ENCODE data around the gene CREB3L2. TPM values are rescaled to one million over a fixed set of nuclear protein-coding genes. Genes with fewer than 3 reads are reported as not detected.

CREB3L2 gene
- total and polyA plus RNA-seq, 2 of the 13 experiments (the other 11 are each of a cell fraction or from before 2014, with no cell fraction given) = 22.1 to 41.1 TPM

DNA sequence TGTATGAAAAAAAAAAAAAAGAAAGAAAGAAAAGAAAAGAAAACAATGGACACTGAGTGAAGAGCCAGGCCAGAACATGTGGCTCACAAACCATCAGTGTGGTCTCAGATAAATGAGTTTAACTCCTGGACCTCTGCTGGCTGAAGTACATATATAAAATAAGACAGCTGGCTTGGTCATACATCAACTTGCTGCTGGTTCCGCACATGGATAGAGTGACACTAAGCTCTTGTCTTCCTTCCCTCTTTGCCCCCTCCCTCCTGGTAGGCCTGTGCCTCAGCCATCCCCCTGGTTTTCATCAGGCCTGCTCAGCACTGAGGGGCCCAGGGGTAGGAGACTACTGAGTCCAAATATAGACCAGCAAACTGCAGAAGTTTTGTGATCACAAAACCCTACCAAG is 97.1 kb downstream of the CREB3L2 start:
- TF ChIP-seq IRF2 (CRISPR knock-in tag; IDR thresholded peaks at IDR 0.05) = no peak
- TF ChIP-seq, protein P1, sequence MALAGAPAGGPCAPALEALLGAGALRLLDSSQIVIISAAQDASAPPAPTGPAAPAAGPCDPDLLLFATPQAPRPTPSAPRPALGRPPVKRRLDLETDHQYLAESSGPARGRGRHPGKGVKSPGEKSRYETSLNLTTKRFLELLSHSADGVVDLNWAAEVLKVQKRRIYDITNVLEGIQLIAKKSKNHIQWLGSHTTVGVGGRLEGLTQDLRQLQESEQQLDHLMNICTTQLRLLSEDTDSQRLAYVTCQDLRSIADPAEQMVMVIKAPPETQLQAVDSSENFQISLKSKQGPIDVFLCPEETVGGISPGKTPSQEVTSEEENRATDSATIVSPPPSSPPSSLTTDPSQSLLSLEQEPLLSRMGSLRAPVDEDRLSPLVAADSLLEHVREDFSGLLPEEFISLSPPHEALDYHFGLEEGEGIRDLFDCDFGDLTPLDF (CRISPR knock-in tag; IDR thresholded peaks at IDR 0.05) = no peak
- TF ChIP-seq IKZF1 (IDR thresholded peaks at IDR 0.05) = no peak
- TF ChIP-seq NR2F1 (CRISPR knock-in tag; IDR thresholded peaks at IDR 0.05) = no peak
- TF ChIP-seq MTF1 (CRISPR knock-in tag; IDR thresholded peaks at IDR 0.05) = no peak
- no peak for TF ChIP-seq HNRNPH1 (optimal IDR thresholded peaks at IDR 0.05; ENCODE audit: low read depth, low read length)
- TF ChIP-seq SIX4 (CRISPR knock-in tag; IDR thresholded peaks at IDR 0.05) = no peak
- no peak for TF ChIP-seq TEAD2 (CRISPR knock-in tag; IDR thresholded peaks at IDR 0.05)
- Histone ChIP-seq H3K27ac (ENCODE audit: extremely low read length, insufficient read depth, low read length) (no peak overlapping the region), H3K79me2 (ENCODE audit: insufficient read depth, low read length) (no peaks in the 10 kb centered on the region), H2AFZ (ENCODE audit: low read length) (no peak overlapping the region), H3K9ac (ENCODE audit: insufficient read depth, low read depth, low read length) (no peak overlapping the region), H4K20me1 (ENCODE audit: insufficient read depth, low read length) (no peaks in the 10 kb centered on the region), H3K4me3 (replicated peaks in 1 of 3; ENCODE audit: insufficient read depth in 1 of 3, low read depth in 2 of 3, low read length in 3 of 3) (no peak overlapping the region), H3K9me3 (ENCODE audit: low read length) (no peaks in the 10 kb centered on the region), H3K27me3 (ENCODE audit: control insufficient read depth in 1 of 2, insufficient read depth in 2 of 2, low read length in 2 of 2) (no peaks in the 10 kb centered on the region), H3K36me3 (replicated peaks in 1 of 2; ENCODE audit: control insufficient read depth in 1 of 2, insufficient read depth in 2 of 2, low read length in 2 of 2) (peaks cover 27 to 75% of the 10 kb centered on the region in 2 experiments), H3K4me1 (ENCODE audit: insufficient read depth, low read length) (peaks cover 10% of the 10 kb centered on the region; the same call in 1 of the 2 replicates), H3K4me2 (ENCODE audit: low read depth, low read length) (no peak overlapping the region)
- no peak for DNase-seq (ENCODE audit: low spot score)
- in situ Hi-C loops (cut with HindIII; ENCODE audit: extremely low pct_ligation_motif_present, low pct_unique_long_range_greater_than_20kb) = loop anchor here (5.0 kb wide), 1 partner anchor 102 kb away; no protein-coding TSS in a partner anchor
- WGBS (ENCODE audit: low lambda C conversion rate) = 88% methylated on average over 1 of the region's 1 CpG
- intact Hi-C loops (cut with micrococcal nuclease; ENCODE audit: unreplicated experiment) = no loop called here
- ATAC-seq = no peak; the same call in 2 of the 3 replicates
- BruUV-seq (replicated peaks) = no TSS peak
- FAIRE-seq = no peak
- ChIA-PET CTCF (ENCODE audit: low intra/inter-chr PET ratio, low total read pairs) (interaction anchor here (2.5 kb wide), 2 partner anchors 96 to 104 kb away, joined by 11 to 46 read pairs; partner anchors contain the start of gene CREB3L2), POLR2A (interaction anchor here (2.0 to 2.1 kb wide), 2 partner anchors 87 to 97 kb away, joined by 6 to 9 read pairs; partner anchors contain the start of gene CREB3L2)
